KG1 (cell line): ENCODE data around the gene RSF1.

ENCODE experiments used
- DNase-seq: peaks from one replicate; lab custom pipeline; 2025; lab: John Stamatoyannopoulos, UW

Gene RSF1

DNA sequence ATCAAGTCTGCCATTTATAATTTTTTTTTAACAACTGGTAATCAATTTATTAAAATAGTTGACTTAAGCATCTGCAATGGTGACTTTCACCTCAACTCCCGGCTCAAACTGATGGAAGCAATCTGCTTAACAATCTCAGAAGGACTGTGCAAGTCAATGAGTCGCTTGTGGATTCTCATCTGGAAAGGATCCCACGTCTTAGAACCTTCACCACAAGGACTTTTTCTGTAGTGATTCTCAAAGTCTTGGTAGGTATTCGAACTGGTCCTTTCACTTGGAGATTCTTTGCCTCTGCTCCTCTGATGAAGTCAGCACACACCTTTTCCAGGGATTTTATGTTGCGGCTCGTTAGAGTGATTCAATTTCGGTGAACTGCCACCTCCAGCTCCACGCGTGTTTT is 7.3 kb downstream of the RSF1 start:
- no peak for DNase-seq

- no peak for DNase-seq
Observed at GRCh38 chr11:77806993-77807392, 13.5 kb downstream of the RSF1 start.

- DNase-seq = no peak
Observed at GRCh38 chr11:77806415-77806814, 14.1 kb downstream of the RSF1 start.

- DNase-seq = no peak
Observed at GRCh38 chr11:77801477-77801876, 19.0 kb downstream of the RSF1 start.

GRCh38 chr11:77800449-77800848 is 20.1 kb downstream of the RSF1 start:
- no peak for DNase-seq

DNA sequence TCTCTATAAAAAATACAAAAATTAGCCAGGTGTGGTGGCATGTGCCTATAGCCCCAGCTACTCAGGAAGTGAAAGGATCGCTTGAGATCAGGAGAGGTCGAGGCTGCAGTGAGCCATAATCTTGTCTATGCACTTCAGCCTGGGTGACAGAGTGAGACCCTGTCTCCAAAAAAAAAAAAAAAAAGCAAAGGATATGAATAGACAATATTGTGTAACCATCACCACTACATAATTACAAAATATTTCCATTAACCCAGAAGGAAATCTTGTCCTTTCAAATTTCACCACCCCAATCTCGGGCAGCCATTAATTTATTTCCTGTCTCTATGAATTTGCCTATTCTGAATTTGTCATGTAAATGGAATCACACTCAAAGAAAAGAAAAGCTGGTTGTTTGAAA is 21.2 kb downstream of the RSF1 start:
- DNase-seq = no peak

- no peak for DNase-seq
Observed at GRCh38 chr11:77793972-77794371, 26.6 kb downstream of the RSF1 start.

- no peak for DNase-seq
Observed at GRCh38 chr11:77791301-77791700, 29.2 kb downstream of the RSF1 start.

DNA sequence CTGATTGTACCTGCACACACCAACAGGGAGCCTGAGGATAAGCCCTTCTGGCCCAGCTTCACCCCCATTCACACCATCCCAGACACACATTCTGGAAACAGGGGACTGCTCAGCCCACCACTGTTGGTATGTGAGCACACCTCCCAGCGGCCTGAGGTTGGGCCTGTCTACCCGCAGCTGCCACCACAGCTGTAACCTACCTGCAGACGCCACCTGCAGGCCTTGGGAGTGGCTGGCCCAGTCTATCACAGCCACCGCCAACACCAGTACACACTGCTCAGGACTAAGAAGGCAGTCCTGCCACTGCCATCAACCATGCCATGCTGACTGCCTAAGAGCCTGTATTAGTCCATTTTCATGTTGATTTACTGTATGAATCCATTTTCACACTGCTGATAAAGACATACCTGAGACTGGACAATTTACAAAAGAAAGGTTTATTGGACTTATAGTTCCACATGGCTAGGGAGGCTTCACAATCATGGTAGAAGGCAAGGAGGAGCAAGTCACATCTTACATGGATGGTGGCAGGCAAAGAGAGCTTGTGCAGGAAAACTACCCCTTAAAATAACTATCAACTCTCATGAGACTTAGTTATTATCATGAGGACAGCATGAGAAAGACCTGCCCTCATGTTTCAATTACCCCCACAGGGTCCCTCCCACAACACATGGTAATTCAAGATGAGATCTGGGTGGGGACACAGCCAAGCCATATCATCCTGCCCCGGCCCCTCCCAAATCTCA is 30.6 kb downstream of the RSF1 start:
- no peak for DNase-seq

DNA sequence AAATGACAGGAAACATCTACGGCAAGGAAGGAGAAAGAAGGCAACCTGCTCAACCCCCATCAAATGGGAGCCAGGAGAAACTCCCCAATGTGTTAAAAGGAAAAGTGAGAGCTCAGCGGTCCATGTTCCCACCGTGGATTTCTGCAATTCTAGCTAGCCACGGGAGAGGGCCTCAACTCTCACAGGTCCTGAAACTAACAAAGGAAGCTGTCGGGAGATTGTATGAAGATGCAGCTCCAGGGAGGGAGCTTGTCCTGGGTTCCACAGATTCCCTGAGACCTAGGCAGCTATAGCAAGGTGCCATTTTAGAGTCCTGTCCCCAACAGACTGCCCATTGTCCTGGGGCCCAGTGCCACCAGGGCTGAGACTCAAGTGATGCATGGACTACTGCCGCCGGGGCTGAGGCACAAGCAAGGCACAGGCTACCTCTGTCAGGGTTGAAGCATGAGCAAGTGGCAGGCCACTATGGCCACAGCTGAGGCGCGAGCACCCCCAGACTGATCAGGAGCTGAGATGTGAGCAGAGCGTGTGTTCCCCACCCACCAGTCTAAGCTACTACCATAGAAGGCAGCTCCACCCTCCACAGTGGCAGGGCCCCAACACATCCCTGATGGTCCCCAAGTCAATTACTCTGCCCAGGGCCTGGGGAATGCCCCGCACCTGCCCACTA is 31.3 kb downstream of the RSF1 start:
- no peak for DNase-seq

- DNase-seq = no peak
Observed at GRCh38 chr11:77784572-77784971, 36.0 kb downstream of the RSF1 start.

- DNase-seq = no peak
Observed at GRCh38 chr11:77783025-77783424, 37.5 kb downstream of the RSF1 start.

- DNase-seq = no peak
Observed at GRCh38 chr11:77779935-77780334, 40.6 kb downstream of the RSF1 start.

GRCh38 chr11:77778549-77778948 is 42.0 kb downstream of the RSF1 start:
- no peak for DNase-seq

GRCh38 chr11:77778118-77778517 is 42.4 kb downstream of the RSF1 start:
- DNase-seq = no peak

GRCh38 chr11:77776455-77776854 is 44.1 kb downstream of the RSF1 start:
- DNase-seq = no peak

DNA sequence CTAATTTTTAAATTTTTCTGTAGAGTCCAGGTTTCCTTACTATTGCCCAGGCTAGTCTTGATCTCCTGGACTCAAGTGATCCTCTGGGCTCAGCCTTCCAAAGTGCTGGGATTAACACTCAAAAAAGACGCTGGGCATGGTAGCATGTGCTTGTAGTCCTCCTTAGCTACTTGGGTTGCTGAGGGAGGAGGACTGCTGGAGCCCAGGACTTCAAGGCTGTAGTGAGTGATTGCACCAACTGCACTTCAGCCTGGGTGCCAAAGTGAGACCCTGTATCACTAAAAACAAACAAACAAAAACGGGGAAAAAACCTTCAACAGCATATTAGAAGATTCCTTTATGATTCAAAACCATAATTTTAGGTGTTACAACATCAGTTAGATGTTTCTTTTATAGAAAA is 44.6 kb downstream of the RSF1 start:
- no peak for DNase-seq

DNA sequence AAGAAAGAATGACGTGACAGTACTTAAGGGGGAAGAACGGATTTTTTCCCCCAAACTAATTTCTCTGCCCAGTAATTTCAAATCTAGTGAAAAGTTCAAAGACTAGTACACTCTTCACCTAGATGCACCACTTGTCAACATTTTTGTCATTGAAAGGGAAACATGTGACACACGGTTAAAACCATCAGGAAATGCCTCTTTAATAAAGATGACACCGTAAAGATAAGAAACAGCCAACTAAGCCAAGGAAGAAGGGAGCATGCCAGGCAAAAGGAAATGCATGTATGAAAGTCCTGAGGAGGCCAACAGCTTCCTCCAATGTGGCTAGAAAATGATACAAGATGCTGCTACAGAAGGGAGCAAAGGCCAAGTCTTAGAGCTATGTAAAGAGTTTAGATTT is 49.4 kb downstream of the RSF1 start:
- DNase-seq = no peak

GRCh38 chr11:77770629-77771028 is 49.9 kb downstream of the RSF1 start:
- DNase-seq = no peak

GRCh38 chr11:77762426-77762825 is 58.1 kb downstream of the RSF1 start:
- no peak for DNase-seq

- no peak for DNase-seq
Observed at GRCh38 chr11:77761491-77761890, 59.0 kb downstream of the RSF1 start.

- DNase-seq = no peak
Observed at GRCh38 chr11:77758331-77758730, 62.2 kb downstream of the RSF1 start.

DNA sequence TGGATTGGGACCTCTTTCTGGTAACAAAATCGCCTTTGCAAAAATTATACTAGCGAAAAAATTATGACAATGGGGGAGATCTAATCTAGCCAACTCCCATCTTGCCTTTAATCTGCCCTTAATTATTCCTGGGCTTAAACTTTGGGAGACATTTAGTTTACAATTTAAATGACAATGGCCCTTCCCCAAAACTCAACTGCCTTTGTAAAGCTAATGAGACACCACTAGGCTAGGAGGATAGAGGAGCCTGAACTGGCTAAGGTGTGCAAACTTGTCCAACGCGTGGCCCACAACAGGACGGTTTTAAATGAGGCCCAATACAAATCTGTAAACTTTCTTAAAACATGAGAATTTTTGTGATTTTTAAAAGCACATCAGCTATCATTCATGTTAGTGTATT is 67.3 kb downstream of the RSF1 start:
- no peak for DNase-seq

DNA sequence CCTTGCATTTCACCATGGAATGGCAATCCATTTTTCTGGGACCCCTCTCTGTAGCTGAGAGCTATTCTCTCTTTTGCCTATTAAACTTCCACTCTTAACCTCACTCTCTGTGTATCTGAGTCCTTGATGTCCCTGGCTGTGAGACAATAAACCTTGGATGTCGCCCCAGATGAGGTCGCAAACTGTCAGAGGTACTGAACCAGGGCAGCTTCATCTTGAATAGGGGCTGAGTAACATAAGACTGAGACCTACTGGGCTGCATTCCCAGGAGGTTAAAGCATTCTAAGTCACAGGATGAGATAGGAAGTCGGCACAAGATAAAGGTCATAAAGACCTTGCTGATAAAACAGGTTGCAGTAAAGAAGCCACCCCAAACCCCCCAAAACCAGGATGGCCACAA is 68.0 kb downstream of the RSF1 start:
- no peak for DNase-seq
